CD4-positive, alpha-beta T cell treated with Interleukin-17A for 1 hour (primary cell): ENCODE measurements around the gene OOSP1.
"Not testable (repeated sequence)": the region's sequence is repeated elsewhere in the genome, so short reads cannot be mapped to it uniquely, and the experiment has no call there.

Experiments used
- DNase-seq: peaks from one replicate; pipeline ENCODE4 v3.0.0-alpha.2; 2020

Gene OOSP1

DNA sequence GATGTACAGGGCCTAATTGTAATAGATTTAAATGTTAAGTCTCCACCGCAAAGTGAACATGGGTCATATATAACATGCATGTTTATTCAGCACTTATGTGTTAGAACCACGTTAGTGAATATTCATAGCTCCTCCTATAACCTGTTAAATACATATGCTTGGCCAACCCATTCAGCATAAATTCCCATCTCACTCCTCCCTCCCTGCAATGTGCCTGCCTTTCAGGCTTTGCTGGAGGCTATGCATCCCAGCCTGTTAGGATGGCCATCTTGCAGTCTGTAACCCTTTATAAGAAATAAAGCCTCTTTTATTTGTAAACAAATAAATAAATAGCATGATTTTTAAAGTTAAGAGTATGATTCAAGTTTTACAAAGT, 23.9 kb downstream of the OOSP1 start:
- no peak for DNase-seq

DNA sequence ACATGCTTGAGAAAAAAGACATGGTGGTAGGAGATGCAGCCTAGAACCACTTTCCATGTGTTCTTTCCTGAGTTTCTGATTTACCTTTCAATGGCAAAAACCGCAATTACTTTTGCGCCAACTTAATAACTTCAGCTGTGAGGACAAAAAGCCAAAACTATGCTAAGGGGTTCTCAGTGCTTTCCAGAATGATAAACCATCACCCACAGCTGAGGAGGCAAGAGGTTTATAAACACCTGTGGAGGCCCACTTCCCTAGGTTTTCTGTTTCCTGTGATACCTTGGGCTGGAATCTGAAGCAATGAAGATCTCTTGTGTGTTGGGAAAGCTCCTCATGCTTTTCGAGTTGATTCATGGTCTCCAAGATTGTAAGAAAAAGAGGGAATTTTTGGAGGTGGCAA, 25.5 kb downstream of the OOSP1 start, which contains the start of gene OOSP4A:
OOSP4A (plus strand) TSS at position 301 of the 400 bp plus-strand sequence; CDS start at position 301, 0 bp downstream.
- DNase-seq: no peak

DNA sequence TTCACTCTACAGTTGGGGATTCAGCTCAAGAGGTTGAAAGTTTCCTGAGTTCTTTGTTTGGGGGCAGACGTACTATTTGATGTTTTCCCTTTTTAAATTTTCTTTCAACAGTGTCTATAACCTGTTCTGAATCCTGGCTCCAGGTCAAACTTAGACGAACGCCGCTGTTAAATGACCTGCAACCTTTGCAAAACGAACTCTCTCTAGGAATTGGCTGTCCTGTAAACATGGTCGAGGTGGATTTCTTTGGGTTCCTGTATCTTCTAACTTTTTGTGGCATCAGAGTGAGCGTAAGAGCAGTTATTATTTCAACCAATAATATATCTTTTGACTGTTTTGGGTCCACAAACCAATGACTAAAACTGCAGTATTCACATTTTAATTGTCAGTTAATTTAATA, 27.2 kb downstream of the OOSP1 start:
- DNase-seq: no peak

DNA sequence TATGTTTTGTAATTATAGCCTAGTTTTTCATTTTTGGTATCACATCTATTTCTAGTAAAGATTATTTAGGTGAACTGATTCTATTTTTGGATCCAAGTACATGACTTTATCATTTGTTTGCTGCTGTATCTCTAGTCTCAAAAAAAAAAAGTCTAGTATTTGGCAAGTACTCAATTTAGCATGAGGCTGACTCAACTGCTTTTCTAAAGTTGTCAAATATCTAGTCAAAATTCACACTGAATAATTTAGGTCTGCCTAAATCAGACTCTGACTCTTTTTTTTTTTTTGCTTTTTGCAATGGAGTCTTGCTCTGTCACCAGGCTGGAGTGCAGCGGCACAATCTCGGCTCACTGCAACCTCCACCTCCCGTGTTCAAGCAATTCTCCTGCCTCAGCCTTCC, 28.0 kb downstream of the OOSP1 start:
- DNase-seq: no peak

DNA sequence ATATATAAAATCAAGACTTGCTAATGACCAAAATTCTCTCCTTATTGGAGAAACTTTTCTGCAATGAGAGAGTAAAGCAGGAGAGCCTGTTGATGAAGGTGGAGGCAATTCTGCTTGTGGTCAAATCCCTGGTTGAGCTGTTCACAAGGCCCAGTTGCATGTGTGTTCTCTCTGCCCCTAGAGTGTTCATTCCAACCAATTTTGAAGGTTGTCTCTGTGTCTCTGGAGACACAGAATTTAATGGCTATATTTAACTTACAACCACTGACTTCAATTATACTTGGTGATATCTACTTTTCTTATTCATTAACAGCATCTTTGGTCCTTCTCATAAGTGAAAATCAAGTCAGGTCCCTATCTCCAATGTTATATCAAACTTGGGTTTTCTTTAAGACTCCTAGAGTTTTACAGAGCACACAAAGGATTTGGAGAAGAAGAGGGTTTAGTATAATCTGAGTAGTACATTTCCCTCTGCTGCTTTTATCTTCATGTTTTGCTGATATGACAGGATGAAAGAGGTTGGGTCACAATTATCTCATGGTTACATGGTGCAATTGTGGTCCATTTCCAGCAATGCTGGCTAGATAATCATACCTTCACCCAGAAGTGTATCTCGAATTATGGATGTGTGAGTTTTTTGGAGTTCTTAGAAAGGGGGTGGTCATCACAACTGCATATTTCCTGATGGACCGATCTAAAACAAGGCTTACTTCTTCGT, 29.6 kb downstream of the OOSP1 start:
- no peak for DNase-seq

DNA sequence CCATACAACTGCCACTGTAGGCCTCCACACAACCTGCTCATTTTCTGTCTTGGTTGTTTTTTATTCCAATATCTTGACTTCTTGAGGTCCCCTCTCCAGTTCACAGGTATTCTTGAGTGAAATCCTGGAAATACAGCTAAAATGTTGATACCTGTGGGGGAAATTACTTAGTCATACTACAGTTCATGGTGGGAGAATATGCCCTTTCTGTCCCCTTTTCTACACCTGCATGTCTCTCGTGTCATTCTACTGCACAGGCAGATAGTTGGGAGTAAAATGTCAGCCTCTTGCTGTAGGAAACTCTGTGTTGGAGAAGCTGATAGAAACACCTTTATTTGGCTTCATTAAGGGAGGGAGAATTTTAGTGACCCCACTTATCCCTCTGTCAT, 30.2 kb downstream of the OOSP1 start:
- DNase-seq: no peak

DNA sequence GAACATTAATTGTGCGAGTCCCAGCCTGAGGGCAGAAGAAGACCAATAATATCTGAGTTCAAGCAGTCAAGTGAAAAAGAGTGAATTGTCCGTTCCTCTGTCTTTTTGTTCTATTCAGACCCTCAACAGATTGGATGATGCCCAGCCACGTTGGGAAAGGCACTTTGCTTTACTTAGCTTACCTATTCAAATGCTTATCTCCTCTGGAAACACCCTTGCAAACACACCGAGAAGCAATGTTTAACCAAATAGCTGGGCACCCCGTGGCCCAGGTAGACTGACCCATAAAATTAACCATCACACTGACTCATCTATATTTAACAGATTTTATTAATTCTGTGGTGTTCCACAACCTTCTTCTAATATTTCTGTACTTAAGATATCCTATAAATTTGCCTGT, 34.9 kb downstream of the OOSP1 start:
- DNase-seq: no peak

DNA sequence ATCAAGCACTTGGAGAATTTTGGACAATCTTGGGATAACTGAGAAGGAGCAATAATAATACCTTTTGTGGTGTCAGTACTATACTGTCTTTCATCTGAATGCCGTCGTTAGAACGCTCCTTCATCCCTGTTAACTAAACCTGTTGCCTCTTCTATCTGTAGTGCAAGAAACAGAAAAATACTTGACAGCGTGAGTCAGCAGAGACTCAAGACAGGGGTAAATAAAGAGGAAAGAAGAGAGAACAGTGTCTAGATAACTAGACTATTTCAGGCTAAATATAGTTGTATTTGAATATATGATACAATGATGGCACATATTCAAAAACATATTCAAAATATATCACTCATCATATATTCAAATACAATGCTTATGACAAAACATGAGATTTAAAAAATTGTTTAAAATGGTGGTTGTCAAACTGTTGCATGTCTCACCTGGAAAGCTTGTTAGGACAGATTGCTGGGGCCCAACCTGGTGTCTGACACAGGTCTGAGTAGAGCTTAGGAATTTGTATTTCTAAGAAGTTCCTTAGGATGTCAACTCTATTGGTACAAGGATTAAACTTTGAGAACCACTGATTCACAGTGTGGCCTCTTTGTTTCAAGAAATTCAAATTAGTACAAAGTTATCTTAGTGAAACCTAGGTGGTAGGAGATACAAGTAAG, 43.0 kb downstream of the OOSP1 start:
- DNase-seq: no peak

DNA sequence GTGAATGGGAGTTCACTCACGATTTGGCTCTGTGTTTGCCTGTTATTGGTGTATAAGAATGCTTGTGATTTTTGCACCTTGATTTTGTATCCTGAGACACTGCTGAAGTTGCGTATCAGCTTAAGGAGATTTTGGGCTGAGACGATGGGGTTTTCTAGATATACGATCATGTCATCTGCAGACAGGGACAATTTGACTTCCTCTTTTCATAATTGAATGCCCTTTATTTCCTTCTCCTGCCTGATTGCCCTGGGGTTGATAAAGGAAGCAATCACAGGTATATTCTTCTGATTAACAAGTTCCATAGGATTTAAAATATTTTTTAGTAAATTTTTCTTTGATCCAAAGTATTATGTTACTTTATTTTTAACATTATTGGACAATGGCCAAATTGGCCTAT, 43.8 kb downstream of the OOSP1 start:
- DNase-seq: not testable (repeated sequence)

DNA sequence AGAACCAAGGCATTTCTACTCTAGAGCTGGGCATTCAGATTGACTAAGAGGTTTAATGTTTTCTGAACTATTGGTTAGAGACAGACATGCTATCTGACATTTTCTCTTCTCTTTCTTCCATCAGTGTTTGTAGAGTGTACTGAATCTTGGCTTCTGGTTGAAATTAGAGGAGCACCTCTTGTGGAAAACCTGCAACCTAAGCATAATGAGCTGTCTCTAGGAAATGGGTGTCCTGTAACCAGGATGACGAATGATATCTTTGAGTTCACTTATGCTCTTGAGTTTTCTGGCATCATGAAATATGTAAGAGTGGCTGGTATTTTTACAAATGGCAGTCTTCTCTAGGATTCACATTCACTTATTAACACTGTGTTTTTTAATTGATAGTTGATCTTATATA, 45.0 kb downstream of the OOSP1 start:
- no peak for DNase-seq

DNA sequence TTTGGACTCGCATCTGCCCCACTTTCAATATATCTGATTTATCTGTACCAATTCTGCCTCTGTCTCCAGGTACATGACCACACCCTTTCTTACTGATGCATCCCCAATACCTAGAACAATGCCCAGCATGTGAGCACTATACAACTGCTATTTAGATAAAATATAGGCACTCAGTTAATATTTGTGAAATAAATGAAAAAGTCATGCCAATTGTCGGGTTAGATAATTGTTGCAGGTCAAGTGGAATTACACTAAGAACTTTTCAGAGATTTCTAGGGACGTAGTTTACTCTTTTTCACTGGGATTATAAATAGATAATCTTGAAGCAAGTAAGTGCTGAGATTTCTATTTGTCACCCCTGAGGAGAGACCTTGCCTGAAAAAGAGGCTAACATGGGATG, 46.1 kb downstream of the OOSP1 start:
- no peak for DNase-seq

DNA sequence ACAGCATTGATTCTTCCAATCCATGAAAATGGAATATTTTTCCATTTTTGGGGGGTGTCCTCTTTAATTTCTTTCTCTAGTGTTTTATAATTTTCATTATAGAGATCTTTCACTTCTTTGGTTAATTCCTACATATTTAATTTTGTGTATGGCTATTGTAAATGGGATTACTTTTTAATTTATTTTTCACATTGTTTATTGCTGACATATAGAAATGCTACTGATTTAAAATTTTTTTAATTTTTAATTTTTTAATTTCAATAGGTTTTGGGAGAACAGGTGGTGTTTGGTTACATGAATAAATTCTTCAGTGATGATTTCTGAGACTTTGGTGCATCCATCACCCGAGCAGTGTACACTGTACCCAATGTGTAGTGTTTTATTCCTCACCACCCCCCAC, 52.2 kb downstream of the OOSP1 start:
- no peak for DNase-seq

DNA sequence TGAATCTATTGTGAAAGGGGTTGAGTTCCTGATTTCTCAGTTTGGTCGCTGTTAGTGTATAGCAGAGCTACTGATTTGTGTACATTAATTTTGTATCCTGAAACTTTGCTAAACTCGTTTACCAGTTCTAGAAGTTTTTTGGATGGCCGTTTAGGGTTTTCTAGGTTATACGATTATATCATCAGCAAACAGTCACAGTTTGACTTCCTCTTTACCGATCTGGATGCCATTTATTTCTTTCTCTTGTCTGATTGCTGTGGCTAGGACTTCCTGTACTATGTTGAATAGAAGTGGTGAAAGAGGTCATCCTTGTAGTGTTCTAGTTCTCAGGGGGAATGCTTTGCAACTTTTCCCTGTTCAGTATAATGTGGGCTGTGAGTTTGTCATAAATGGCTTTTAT, 54.2 kb downstream of the OOSP1 start:
- DNase-seq: no peak

DNA sequence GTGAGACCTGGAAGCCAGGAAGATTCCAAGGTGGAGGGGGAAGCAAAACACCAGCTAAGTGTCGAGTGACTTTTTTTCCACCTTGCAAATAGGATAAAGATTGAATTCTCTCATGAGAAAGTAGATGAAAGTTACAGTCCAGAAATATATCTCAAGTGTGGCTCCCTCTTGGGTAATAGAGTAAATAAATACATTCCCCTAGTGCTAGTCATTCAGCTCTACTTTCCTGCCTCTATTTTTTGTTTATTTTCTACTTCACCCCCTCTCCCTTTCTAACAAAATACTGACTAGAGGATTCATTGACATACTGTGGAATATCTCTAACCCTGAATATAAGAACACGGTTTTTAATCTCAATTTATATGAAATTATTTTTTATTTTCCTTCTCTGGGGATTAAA, 59.6 kb downstream of the OOSP1 start:
- DNase-seq: no peak

DNA sequence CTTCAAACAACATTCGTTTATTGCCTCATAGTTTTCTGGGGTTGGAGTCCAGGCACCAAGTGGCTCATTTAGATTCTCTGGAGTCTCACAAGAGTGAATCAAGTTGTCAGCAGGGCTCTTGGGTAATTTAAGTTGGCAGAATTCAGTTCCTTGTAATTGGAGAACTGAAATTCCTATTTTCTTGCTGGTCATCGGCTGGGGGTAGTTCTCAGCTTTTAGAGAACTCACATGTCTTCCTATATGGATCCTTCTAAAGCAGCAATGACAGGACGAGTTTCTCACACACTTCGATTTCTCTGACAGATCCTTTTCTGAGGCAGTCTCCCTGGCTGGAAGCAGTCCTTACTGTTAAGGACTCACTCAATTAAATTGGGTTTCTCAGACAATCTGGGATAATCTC, 61.5 kb downstream of the OOSP1 start:
- DNase-seq: no peak

DNA sequence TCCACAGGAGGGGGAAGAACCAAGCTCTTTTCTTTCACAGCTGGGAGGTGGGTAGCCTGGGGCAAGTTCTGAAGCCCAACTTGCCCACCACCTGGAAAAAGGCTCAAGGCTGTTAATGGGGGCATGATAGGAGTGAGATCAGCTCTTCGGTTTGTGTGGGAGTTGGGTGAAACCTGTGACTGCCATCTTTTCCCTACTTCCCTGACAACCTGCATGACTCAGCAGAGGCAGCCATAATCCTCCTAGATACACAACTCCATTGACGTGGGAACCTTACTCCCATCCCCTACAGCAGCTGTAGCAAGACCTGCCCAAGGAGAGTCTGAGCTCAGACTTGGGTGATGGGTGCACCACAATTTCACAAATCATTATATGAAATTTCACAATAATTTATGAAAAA, 65.5 kb downstream of the OOSP1 start:
- DNase-seq: no peak

DNA sequence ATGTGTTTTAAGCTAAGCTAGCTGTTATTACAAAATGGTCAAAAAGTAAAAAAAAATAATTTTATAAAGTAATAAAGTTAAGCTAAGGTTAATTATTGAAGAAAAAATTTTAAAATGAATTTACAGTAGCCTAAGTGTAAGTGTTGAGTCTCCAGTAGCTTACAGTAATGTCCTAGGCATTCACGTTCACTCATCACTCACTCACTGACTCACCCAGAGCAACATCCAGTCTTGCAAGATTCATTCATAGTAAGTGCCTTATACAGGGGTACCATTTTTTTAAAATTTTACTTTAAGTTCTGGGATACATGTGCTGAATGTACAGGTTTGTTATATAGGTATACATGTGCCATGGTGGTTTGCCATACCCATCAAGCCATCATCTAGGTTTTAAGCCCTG, 67.1 kb downstream of the OOSP1 start:
- DNase-seq: no peak
